GM12878 (cell line): ENCODE data around the gene GPR153. TPM values are rescaled to one million over a fixed set of nuclear protein-coding genes. Genes with fewer than 3 reads are reported as not detected.
A peak's percentile ranks its signal among the peaks of the same experiment; 100 is the strongest.

Experiments
- CREM ChIP-seq: IDR thresholded peaks from 2 replicates; pipeline ENCODE4 v1.6.1; 2014; ENCODE audit warnings: antibody characterized with exemption, low read depth
- FOXK2 ChIP-seq: fragments of 450-650 bp; IDR thresholded peaks from 2 replicates; pipeline ENCODE4 v1.6.1; 2017; ENCODE audit warnings: mild to moderate bottlenecking, moderate library complexity
- IKZF1 ChIP-seq: fragments of 450-650 bp; conservative IDR thresholded peaks from 2 replicates; pipeline ENCODE4 v1.6.1; 2017; ENCODE audit warnings: antibody characterized with exemption, mild to moderate bottlenecking
- NR2F1 ChIP-seq: fragments of 450-650 bp; conservative IDR thresholded peaks from 2 replicates; pipeline ENCODE4 v1.6.1; 2017; ENCODE audit warnings: mild to moderate bottlenecking
- SMAD5 ChIP-seq: IDR thresholded peaks from 2 replicates; pipeline ENCODE4 v1.6.1; 2016; ENCODE audit warnings: antibody characterized with exemption, low read depth
- SMC3 ChIP-seq: IDR thresholded peaks from 2 replicates; pipeline ENCODE4 v1.6.1; 2011; ENCODE audit warnings: low read length, improper control_type of control experiment, borderline replicate concordance
- WRNIP1 ChIP-seq: IDR thresholded peaks from 2 replicates; pipeline ENCODE4 v1.6.1; 2011; ENCODE audit warnings: low read depth, low read length, improper control_type of control experiment, borderline replicate concordance
- ZBTB11 ChIP-seq: fragments of 450-650 bp; formaldehyde crosslinking; IDR thresholded peaks from 2 replicates; pipeline ENCODE4 v1.5.0; 2022; ENCODE audit warnings: mild to moderate bottlenecking, missing genetic modification characterization
- ZNF384 ChIP-seq: IDR thresholded peaks from 2 replicates; pipeline ENCODE4 v1.6.1; 2012; ENCODE audit warnings: low read depth, mild to moderate bottlenecking, low read length, improper control_type of control experiment, borderline replicate concordance
- ZNF592 ChIP-seq: fragments of 450-650 bp; IDR thresholded peaks from 2 replicates; pipeline ENCODE4 v1.6.1; 2017; ENCODE audit warnings: mild to moderate bottlenecking, moderate library complexity
- polyA plus RNA-seq, 11 experiments: library from polyadenylated mRNA; depleted of rRNA in 4 of 11; unstranded in 6 of 11; stranded (reverse) in 5 of 11; fragments of >200 nt; fragmentation: Nextera tagmentation in 4 of 11; fragmentation: Illumina TruSeq in 1 of 11; extraction: Ambion mirVana in 4 of 11; extraction: Trizol in 1 of 11; gene quantifications; 1 replicate in 1 of 11; 2 replicates in 10 of 11; pipeline versions ENCODE4 v1.2.1 to v1.2.3, GENCODE V29; 2011 to 2016; ENCODE audit warnings: inconsistent platforms in 2 of 11, missing spikeins in 2 of 11, low read depth in 1 of 11
- total RNA-seq, 4 experiments: library from RNA; depleted of rRNA in 3 of 4; stranded (reverse); fragments of >200 nt in 3 of 4; fragmentation: Illumina TruSeq in 1 of 4; extraction: Trizol in 1 of 4; gene quantifications; 2 replicates each; pipeline versions ENCODE4 v1.2.1 to v1.2.3, GENCODE V29; 2013 to 2021
- TF ChIP-seq, protein P1 (sequence below): IDR thresholded peaks from 2 replicates; pipeline ENCODE4 v1.6.1; 2012; ENCODE audit warnings: mild to moderate bottlenecking, low read depth, low read length
- TF ChIP-seq, protein P2 (sequence below): IDR thresholded peaks from 2 replicates; pipeline ENCODE4 v1.6.1; 2012; ENCODE audit warnings: low read depth, low read length, improper control_type of control experiment

The GPR153 gene
- total and polyA plus RNA-seq, 10 of the 15 experiments (the other 5 are each of a cell fraction or from before 2014, with no cell fraction given): 0.04 to 2.2 (median 0.54) TPM

DNA sequence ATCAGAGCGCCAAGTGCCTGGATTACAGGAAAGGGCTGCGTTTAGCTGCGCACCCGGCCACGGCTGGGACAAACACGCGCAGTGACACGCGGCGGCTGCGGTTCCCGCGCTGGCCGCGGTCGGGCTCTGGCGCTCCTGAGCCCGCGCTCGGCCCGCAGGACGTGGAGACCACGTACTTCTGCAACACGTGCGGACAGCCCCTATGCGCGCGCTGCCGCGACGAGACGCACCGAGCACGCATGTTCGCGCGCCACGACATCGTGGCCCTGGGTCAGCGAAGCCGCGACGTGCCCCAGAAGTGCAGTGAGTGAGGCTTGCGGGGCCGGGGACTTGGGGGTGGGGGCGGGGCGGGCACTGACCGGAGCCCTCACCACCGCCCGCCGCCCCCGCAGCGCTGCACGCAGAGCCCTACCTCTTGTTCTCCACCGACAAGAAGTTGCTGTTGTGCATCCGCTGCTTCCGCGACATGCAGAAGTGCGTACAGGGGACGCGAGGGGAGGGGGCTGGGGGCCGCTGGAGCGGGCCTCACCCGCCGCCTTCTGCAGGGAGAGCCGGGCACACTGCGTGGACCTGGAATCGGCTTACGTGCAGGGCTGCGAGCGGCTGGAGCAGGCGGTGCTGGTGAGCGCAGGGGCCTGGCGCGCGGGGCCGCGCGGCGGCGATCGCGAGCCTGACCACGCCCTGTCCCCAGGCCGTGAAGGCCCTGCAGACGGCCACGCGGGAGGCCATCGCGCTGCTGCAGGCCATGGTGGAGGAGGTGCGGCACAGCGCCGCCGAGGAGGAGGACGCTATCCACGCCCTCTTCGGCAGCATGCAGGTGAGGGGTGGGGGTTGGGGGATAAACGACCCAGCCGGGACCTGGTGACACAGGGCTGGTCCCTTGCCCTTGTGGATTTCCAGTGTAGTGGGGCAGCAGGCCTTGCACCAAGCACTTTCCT is 51.9 kb downstream of the GPR153 start (continued):
- TF ChIP-seq FOXK2: no peak
- TF ChIP-seq NR2F1: 0 out of 2 replicates have a peak, but pooled peaks have one; percentile 26
- no peak for TF ChIP-seq ZNF384
- TF ChIP-seq SMC3: no peak
- TF ChIP-seq, protein P1, sequence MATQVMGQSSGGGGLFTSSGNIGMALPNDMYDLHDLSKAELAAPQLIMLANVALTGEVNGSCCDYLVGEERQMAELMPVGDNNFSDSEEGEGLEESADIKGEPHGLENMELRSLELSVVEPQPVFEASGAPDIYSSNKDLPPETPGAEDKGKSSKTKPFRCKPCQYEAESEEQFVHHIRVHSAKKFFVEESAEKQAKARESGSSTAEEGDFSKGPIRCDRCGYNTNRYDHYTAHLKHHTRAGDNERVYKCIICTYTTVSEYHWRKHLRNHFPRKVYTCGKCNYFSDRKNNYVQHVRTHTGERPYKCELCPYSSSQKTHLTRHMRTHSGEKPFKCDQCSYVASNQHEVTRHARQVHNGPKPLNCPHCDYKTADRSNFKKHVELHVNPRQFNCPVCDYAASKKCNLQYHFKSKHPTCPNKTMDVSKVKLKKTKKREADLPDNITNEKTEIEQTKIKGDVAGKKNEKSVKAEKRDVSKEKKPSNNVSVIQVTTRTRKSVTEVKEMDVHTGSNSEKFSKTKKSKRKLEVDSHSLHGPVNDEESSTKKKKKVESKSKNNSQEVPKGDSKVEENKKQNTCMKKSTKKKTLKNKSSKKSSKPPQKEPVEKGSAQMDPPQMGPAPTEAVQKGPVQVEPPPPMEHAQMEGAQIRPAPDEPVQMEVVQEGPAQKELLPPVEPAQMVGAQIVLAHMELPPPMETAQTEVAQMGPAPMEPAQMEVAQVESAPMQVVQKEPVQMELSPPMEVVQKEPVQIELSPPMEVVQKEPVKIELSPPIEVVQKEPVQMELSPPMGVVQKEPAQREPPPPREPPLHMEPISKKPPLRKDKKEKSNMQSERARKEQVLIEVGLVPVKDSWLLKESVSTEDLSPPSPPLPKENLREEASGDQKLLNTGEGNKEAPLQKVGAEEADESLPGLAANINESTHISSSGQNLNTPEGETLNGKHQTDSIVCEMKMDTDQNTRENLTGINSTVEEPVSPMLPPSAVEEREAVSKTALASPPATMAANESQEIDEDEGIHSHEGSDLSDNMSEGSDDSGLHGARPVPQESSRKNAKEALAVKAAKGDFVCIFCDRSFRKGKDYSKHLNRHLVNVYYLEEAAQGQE: no peak
- TF ChIP-seq IKZF1: peak; percentile 20; the same call in 1 of the 2 replicates
- 0 out of 2 replicates have a peak, but pooled peaks have one; percentile 33 for TF ChIP-seq CREM
- no peak for TF ChIP-seq SMAD5
- TF ChIP-seq WRNIP1: no peak
- no peak for TF ChIP-seq ZNF592
- no peak for TF ChIP-seq ZBTB11
- TF ChIP-seq, protein P2, sequence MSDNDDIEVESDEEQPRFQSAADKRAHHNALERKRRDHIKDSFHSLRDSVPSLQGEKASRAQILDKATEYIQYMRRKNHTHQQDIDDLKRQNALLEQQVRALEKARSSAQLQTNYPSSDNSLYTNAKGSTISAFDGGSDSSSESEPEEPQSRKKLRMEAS: peak; percentile 35; the same call in 1 of the 2 replicates
